ENCODE results near the gene TMEM255B. TPM values are rescaled to one million over a fixed set of nuclear protein-coding genes. Genes with fewer than 3 reads are reported as not detected.
A peak's percentile ranks its signal among the peaks of the same experiment; 100 is the strongest.
"Not testable (repeated sequence)": the region's sequence is repeated elsewhere in the genome, so short reads cannot be mapped to it uniquely, and the experiment has no call there.

Gene TMEM255B
- total and polyA plus RNA-seq, 2 of the 4 experiments (the other 2 are of a cell fraction), result 0.36 to 0.94 TPM

DNA sequence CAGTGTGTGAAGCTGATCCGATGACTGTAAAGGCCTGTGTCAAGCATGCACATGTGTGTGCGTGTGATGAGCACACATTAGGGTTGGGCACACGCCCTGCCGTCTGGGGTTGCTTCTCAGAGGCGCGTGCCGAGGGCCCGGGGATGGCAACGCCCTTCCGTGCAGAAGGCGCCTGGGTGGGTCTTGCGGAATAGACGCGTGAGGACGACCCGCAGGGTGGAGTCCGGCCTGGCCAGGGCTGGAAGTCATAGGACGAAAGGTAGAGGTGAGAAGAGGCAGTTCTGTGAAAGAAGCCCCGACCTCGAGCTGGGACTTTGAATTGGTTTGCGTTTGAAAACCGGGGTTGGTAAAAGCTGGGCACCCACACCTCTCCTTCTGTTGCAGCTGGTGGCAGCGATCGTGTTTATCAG, 35.7 kb downstream of the TMEM255B start:
- no peaks in the 10 kb centered on the region for H3K9me3 ChIP-seq (ENCODE audit: control insufficient read depth, insufficient read depth, low read length)
- H2BK20ac ChIP-seq (ENCODE audit: low read depth, low read length), result no peak overlapping the region
- DNase-seq (no peak), ATAC-seq (ENCODE audit: low read depth) (no peak)
- H3K27ac ChIP-seq (ENCODE audit: insufficient read depth, low read length), result no peak overlapping the region
- intact Hi-C loops (cut with micrococcal nuclease), result no loop called here
- no peak overlapping the region for H2BK120ac ChIP-seq (ENCODE audit: low read depth, low read length)
- H3K9me1 ChIP-seq (ENCODE audit: insufficient read depth, low read length), result peaks cover 6% of the 10 kb centered on the region; the same call in 1 of the 2 replicates
- no peak overlapping the region for H3K4me3 ChIP-seq (ENCODE audit: insufficient read depth, low read depth, low read length)
- no peak overlapping the region for H2AFZ ChIP-seq (replicated peaks; ENCODE audit: low read length, poor library complexity)
- H3K14ac ChIP-seq (replicated peaks; ENCODE audit: low read depth, low read length), result no peak overlapping the region
- CTCF ChIA-PET, result no interaction called here
- dilution Hi-C loops (cut with HindIII; ENCODE audit: low sequenced_read_pairs, unreplicated experiment), result no loop called here
- no peak overlapping the region for H3K9ac ChIP-seq (ENCODE audit: low read depth, low read length)
- no peak overlapping the region for H4K91ac ChIP-seq (ENCODE audit: insufficient read depth, low read depth, low read length)
- no peak overlapping the region for H2AK5ac ChIP-seq (ENCODE audit: low read depth, low read length)
- H3K4ac ChIP-seq (ENCODE audit: low read depth, low read length), result no peak overlapping the region
- no peaks in the 10 kb centered on the region for H3K36me3 ChIP-seq (ENCODE audit: control insufficient read depth, insufficient read depth, low read length)
- no peak overlapping the region for H2AK9ac ChIP-seq (replicated peaks; ENCODE audit: low read depth, low read length, poor library complexity)
- no peak overlapping the region for H2BK5ac ChIP-seq (ENCODE audit: low read depth, low read length, poor library complexity, severe bottlenecking)
- WGBS, 2 experiments (ENCODE audit: extremely low coverage in 2 of 2, insufficient read length in 1 of 2), result 91% methylated on average over 17 of the region's 24 CpGs; no CpG with 5 or more reads in 1 of the 2 experiments
- no peak overlapping the region for H4K5ac ChIP-seq (ENCODE audit: low read depth, low read length)
- H3K4me2 ChIP-seq (ENCODE audit: low read depth, low read length), result no peak overlapping the region
- no peaks in the 10 kb centered on the region; the same call in 1 of the 2 replicates for H4K20me1 ChIP-seq (ENCODE audit: insufficient read depth, low read length)
- in situ Hi-C loops (cut with MboI; ENCODE audit: low sequenced_read_pairs), result no loop called here
- no peaks in the 10 kb centered on the region for H3K4me1 ChIP-seq (ENCODE audit: control insufficient read depth, insufficient read depth, low read length)
- no peak overlapping the region for H3K23ac ChIP-seq (ENCODE audit: low read depth, low read length)
- TF ChIP-seq MAZ (IDR thresholded peaks at IDR 0.05; ENCODE audit: borderline replicate concordance, low read depth, low read length), result no peak
- TF ChIP-seq, protein P1, sequence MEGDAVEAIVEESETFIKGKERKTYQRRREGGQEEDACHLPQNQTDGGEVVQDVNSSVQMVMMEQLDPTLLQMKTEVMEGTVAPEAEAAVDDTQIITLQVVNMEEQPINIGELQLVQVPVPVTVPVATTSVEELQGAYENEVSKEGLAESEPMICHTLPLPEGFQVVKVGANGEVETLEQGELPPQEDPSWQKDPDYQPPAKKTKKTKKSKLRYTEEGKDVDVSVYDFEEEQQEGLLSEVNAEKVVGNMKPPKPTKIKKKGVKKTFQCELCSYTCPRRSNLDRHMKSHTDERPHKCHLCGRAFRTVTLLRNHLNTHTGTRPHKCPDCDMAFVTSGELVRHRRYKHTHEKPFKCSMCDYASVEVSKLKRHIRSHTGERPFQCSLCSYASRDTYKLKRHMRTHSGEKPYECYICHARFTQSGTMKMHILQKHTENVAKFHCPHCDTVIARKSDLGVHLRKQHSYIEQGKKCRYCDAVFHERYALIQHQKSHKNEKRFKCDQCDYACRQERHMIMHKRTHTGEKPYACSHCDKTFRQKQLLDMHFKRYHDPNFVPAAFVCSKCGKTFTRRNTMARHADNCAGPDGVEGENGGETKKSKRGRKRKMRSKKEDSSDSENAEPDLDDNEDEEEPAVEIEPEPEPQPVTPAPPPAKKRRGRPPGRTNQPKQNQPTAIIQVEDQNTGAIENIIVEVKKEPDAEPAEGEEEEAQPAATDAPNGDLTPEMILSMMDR (conservative IDR thresholded peaks at IDR 0.05; ENCODE audit: low read depth, low read length), result no peak
- TF ChIP-seq SMC3 (IDR thresholded peaks at IDR 0.05; ENCODE audit: low read depth, low read length), result no peak
- no peak for TF ChIP-seq RFX5 (IDR thresholded peaks at IDR 0.05; ENCODE audit: low read depth, low read length)
- no peak for TF ChIP-seq RAD21 (IDR thresholded peaks at IDR 0.05; ENCODE audit: low read length)
- H2BK15ac ChIP-seq (ENCODE audit: low read depth, low read length), result no peak overlapping the region
- no peak overlapping the region for H3K18ac ChIP-seq (ENCODE audit: low read depth, low read length)
- BruUV-seq (replicated peaks), result no TSS peak
- no peak overlapping the region for H3K56ac ChIP-seq (ENCODE audit: extremely low read depth, insufficient read depth, low read length)
- H4K8ac ChIP-seq (ENCODE audit: low read depth in 2 of 2, low read length in 2 of 2), result no peak overlapping the region
- POLR2A ChIA-PET (ENCODE audit: unreplicated experiment), result no interaction called here
- no peaks in the 10 kb centered on the region for H3K79me1 ChIP-seq (ENCODE audit: low read depth in 1 of 2, low read length in 2 of 2)
- peaks cover 23% of the 10 kb centered on the region for H3K27me3 ChIP-seq (ENCODE audit: control insufficient read depth, insufficient read depth, low read length)

DNA sequence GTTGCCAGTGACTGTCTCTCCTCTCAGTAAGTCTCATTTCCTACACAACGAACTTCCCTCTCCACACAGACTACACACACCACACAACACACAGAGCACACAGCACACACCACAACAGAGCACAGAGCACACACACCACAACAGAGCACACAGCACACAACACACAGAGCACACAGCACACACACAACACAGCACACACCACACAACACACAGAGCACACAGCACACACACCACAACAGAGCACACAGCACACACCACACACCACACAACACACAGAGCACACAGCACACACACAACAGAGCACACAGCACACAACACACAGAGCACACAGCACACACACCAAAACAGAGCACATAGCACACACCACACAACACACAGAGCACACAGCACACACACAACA, 36.3 kb downstream of the TMEM255B start:
- H3K27ac ChIP-seq (ENCODE audit: insufficient read depth, low read length); H3K23ac ChIP-seq (ENCODE audit: low read depth, low read length); BruUV-seq (replicated peaks); H3K36me3 ChIP-seq (ENCODE audit: control insufficient read depth, insufficient read depth, low read length); H3K4me2 ChIP-seq (ENCODE audit: low read depth, low read length); DNase-seq; intact Hi-C loops (cut with micrococcal nuclease); H3K4me3 ChIP-seq (ENCODE audit: insufficient read depth, low read depth, low read length); H4K5ac ChIP-seq (ENCODE audit: low read depth, low read length); H3K4ac ChIP-seq (ENCODE audit: low read depth, low read length); H2BK15ac ChIP-seq (ENCODE audit: low read depth, low read length); H3K56ac ChIP-seq (ENCODE audit: extremely low read depth, insufficient read depth, low read length); POLR2A ChIA-PET (ENCODE audit: unreplicated experiment); H4K91ac ChIP-seq (ENCODE audit: insufficient read depth, low read depth, low read length); dilution Hi-C loops (cut with HindIII; ENCODE audit: low sequenced_read_pairs, unreplicated experiment); H4K8ac ChIP-seq (ENCODE audit: low read depth in 2 of 2, low read length in 2 of 2); H3K9me3 ChIP-seq (ENCODE audit: control insufficient read depth, insufficient read depth, low read length); H3K9me1 ChIP-seq (ENCODE audit: insufficient read depth, low read length); H2AFZ ChIP-seq (replicated peaks; ENCODE audit: low read length, poor library complexity); ATAC-seq (ENCODE audit: low read depth); H3K79me1 ChIP-seq (ENCODE audit: low read depth in 1 of 2, low read length in 2 of 2); H3K18ac ChIP-seq (ENCODE audit: low read depth, low read length); H2BK20ac ChIP-seq (ENCODE audit: low read depth, low read length); H3K9ac ChIP-seq (ENCODE audit: low read depth, low read length); in situ Hi-C loops (cut with MboI; ENCODE audit: low sequenced_read_pairs); H2BK120ac ChIP-seq (ENCODE audit: low read depth, low read length); H4K20me1 ChIP-seq (ENCODE audit: insufficient read depth, low read length); CTCF ChIA-PET; H3K4me1 ChIP-seq (ENCODE audit: control insufficient read depth, insufficient read depth, low read length); H2AK9ac ChIP-seq (replicated peaks; ENCODE audit: low read depth, low read length, poor library complexity): not testable (repeated sequence)
- Histone ChIP-seq H3K14ac (replicated peaks; ENCODE audit: low read depth, low read length) (0 out of 2 replicates have a peak overlapping the region, but pooled peaks have one; percentile 13), H2AK5ac (ENCODE audit: low read depth, low read length) (peak overlapping the region; percentile 27; the same call in 1 of the 2 replicates), H2BK5ac (ENCODE audit: low read depth, low read length, poor library complexity, severe bottlenecking) (peak overlapping the region; percentile 45), H3K27me3 (ENCODE audit: control insufficient read depth, insufficient read depth, low read length) (peaks cover 23% of the 10 kb centered on the region)
- WGBS, 2 experiments (ENCODE audit: extremely low coverage in 2 of 2, insufficient read length in 1 of 2), result 0% methylated on average over 1 of the region's 1 CpG; no CpG with 5 or more reads in 1 of the 2 experiments

Data from IMR-90 (cell line).